Ishikawa (cell line): Measurements from ENCODE around the gene HIF1A.

Experiments used
- CEBPB ChIP-seq: IDR thresholded peaks from 2 replicates; pipeline ENCODE4 v1.6.1; 2012
- CREB1 ChIP-seq: IDR thresholded peaks from 2 replicates; pipeline ENCODE4 v1.6.1; 2012; ENCODE audit warnings: low read depth
- EGR1 ChIP-seq: IDR thresholded peaks from 2 replicates; pipeline ENCODE4 v1.6.1; 2012
- EP300 ChIP-seq: IDR thresholded peaks from 2 replicates; pipeline ENCODE4 v1.6.1; 2012; ENCODE audit warnings: borderline replicate concordance
- FOXM1 ChIP-seq: IDR thresholded peaks from 2 replicates; pipeline ENCODE4 v1.6.1; 2012; ENCODE audit warnings: low read depth, borderline replicate concordance
- NFIC ChIP-seq: IDR thresholded peaks from 2 replicates; pipeline ENCODE4 v1.6.1; 2012
- RAD21 ChIP-seq: IDR thresholded peaks from 2 replicates; pipeline ENCODE4 v1.6.1; 2012; ENCODE audit warnings: low read depth
- TAF1 ChIP-seq: IDR thresholded peaks from 2 replicates; pipeline ENCODE4 v1.6.1; 2012; ENCODE audit warnings: low read depth, mild to moderate bottlenecking
- TCF12 ChIP-seq: IDR thresholded peaks from 2 replicates; pipeline ENCODE4 v1.6.1; 2012; ENCODE audit warnings: low read depth
- TEAD4 ChIP-seq: IDR thresholded peaks from 2 replicates; pipeline ENCODE4 v1.6.1; 2012
- YY1 ChIP-seq: IDR thresholded peaks from 2 replicates; pipeline ENCODE4 v1.6.1; 2012; ENCODE audit warnings: low read depth
- ZBTB7A ChIP-seq: IDR thresholded peaks from 2 replicates; pipeline ENCODE4 v1.6.1; 2012; ENCODE audit warnings: low read depth
- TF ChIP-seq, protein P1 (sequence below): IDR thresholded peaks from 2 replicates; pipeline ENCODE4 v1.6.1; 2012
- TF ChIP-seq, protein P2 (sequence below): IDR thresholded peaks from 2 replicates; pipeline ENCODE4 v1.6.1; 2012
- TF ChIP-seq, protein P3 (sequence below): IDR thresholded peaks from 2 replicates; pipeline ENCODE4 v1.6.1; 2012; ENCODE audit warnings: low read depth, mild to moderate bottlenecking

HIF1A gene

DNA sequence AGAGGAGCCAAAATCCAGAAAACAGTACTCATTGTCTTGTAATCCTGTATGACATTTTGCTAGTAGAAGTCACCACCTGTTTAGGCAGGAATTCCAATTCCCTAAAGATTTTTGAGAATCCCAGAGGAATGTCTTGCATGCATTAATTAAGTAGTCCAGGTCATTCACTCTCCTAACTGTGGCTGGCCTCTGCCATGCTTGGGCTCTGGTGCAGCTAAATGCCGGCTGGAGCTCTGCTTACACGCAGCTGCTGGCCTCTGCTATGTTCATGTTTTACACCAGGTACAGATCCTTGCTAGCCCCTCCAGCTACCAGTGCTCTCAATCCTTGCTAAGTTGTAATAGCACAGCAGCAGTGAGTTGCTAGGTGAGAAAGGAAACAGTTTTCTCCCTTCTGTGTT, 16.3 kb upstream of the HIF1A start:
- TF ChIP-seq CEBPB: no peak
- no peak for TF ChIP-seq NFIC
- TF ChIP-seq CREB1: no peak
- no peak for TF ChIP-seq EGR1
- no peak for TF ChIP-seq FOXM1
- TF ChIP-seq, protein P1, sequence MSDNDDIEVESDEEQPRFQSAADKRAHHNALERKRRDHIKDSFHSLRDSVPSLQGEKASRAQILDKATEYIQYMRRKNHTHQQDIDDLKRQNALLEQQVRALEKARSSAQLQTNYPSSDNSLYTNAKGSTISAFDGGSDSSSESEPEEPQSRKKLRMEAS: no peak
- TF ChIP-seq TCF12: no peak
- no peak for TF ChIP-seq ZBTB7A
- no peak for TF ChIP-seq TEAD4
- TF ChIP-seq, protein P2, sequence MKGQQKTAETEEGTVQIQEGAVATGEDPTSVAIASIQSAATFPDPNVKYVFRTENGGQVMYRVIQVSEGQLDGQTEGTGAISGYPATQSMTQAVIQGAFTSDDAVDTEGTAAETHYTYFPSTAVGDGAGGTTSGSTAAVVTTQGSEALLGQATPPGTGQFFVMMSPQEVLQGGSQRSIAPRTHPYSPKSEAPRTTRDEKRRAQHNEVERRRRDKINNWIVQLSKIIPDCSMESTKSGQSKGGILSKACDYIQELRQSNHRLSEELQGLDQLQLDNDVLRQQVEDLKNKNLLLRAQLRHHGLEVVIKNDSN: no peak
- TF ChIP-seq YY1: no peak
- TF ChIP-seq, protein P3, sequence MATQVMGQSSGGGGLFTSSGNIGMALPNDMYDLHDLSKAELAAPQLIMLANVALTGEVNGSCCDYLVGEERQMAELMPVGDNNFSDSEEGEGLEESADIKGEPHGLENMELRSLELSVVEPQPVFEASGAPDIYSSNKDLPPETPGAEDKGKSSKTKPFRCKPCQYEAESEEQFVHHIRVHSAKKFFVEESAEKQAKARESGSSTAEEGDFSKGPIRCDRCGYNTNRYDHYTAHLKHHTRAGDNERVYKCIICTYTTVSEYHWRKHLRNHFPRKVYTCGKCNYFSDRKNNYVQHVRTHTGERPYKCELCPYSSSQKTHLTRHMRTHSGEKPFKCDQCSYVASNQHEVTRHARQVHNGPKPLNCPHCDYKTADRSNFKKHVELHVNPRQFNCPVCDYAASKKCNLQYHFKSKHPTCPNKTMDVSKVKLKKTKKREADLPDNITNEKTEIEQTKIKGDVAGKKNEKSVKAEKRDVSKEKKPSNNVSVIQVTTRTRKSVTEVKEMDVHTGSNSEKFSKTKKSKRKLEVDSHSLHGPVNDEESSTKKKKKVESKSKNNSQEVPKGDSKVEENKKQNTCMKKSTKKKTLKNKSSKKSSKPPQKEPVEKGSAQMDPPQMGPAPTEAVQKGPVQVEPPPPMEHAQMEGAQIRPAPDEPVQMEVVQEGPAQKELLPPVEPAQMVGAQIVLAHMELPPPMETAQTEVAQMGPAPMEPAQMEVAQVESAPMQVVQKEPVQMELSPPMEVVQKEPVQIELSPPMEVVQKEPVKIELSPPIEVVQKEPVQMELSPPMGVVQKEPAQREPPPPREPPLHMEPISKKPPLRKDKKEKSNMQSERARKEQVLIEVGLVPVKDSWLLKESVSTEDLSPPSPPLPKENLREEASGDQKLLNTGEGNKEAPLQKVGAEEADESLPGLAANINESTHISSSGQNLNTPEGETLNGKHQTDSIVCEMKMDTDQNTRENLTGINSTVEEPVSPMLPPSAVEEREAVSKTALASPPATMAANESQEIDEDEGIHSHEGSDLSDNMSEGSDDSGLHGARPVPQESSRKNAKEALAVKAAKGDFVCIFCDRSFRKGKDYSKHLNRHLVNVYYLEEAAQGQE: no peak
- TF ChIP-seq RAD21: no peak
- no peak for TF ChIP-seq TAF1
- TF ChIP-seq EP300: no peak

DNA sequence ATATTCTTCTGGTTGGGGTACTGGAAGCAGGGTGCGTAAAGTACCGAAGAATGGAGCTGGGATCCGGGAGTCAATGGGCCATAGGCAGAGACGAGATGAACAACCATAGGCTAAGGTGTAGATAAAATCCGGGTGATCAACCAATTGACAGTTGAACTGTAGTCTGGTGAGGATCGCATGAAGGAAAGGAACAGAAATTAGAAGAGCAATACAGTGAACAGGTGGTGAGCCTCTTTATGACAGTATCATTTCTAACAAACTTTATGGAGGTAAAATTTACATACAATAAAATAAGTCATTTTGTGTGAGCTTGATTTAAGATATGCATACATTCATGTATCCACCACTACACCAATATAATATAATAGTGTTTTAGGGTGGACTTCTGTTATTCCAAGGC, 13.9 kb upstream of the HIF1A start:
- TF ChIP-seq RAD21 (no peak), TCF12 (no peak), EGR1 (no peak), NFIC (no peak), YY1 (no peak), ZBTB7A (no peak), TAF1 (no peak), CEBPB (no peak), EP300 (no peak)
- TF ChIP-seq, protein P2: no peak
- TF ChIP-seq, protein P1: no peak

DNA sequence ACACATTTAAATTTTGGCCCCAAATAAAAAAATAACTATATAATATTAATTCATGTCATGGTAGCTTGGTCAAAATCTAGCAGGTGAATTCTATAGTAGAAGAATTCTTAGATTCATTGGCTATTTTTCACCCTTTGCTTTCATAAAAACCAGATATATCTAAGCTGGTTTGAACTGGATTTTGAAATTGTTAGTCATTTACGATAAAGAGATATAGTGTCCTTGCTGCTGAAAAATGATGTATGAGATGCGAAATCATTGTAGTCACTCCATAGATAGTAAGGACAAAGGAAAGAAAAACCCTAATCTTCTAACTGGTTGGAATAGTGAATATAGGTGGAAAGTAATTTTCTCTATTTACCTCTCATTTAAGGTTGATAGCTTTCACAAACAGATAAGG, 12.2 kb upstream of the HIF1A start:
- TF ChIP-seq FOXM1 (no peak), TCF12 (no peak), EP300 (no peak), YY1 (no peak), EGR1 (no peak), TAF1 (no peak), TEAD4 (no peak), ZBTB7A (no peak), CEBPB (no peak), RAD21 (no peak)
- TF ChIP-seq, protein P3: no peak
- TF ChIP-seq, protein P2: no peak

DNA sequence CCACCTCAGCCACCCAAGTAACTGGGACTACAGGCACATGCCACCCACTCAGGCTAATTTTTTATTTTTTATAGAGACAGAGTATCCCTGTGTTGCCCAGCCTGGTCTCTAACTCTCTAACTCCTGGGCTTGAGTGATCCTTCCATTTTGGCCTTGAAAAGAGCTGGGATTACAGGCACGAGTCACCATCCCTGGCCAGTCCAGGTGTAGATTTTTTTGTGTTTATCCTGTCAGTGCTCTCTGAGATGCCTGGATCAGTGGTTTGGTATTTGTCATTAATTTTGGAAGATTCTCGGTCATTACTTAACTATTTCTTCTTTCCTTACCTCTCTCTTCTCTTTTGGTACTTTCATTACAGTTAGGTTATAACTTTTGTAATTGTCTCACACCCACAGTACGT, 5.3 kb upstream of the HIF1A start:
- TF ChIP-seq TEAD4 (no peak), FOXM1 (no peak), YY1 (no peak), CEBPB (no peak), RAD21 (no peak), EGR1 (no peak), NFIC (no peak), TCF12 (no peak), TAF1 (no peak), ZBTB7A (no peak), CREB1 (no peak), EP300 (no peak)
- TF ChIP-seq, protein P3: no peak
- TF ChIP-seq, protein P1: no peak
- TF ChIP-seq, protein P2: no peak
